DMS 273 (cell line): ENCODE results near the gene LEMD2.
"Not testable (repeated sequence)": the region's sequence is repeated elsewhere in the genome, so short reads cannot be mapped to it uniquely, and the experiment has no call there.

ENCODE experiments used
- DNase-seq: peaks from one replicate; lab custom pipeline; 2025; ENCODE audit not compliant: unreplicated experiment; lab: John Stamatoyannopoulos, UW

Gene LEMD2

DNA sequence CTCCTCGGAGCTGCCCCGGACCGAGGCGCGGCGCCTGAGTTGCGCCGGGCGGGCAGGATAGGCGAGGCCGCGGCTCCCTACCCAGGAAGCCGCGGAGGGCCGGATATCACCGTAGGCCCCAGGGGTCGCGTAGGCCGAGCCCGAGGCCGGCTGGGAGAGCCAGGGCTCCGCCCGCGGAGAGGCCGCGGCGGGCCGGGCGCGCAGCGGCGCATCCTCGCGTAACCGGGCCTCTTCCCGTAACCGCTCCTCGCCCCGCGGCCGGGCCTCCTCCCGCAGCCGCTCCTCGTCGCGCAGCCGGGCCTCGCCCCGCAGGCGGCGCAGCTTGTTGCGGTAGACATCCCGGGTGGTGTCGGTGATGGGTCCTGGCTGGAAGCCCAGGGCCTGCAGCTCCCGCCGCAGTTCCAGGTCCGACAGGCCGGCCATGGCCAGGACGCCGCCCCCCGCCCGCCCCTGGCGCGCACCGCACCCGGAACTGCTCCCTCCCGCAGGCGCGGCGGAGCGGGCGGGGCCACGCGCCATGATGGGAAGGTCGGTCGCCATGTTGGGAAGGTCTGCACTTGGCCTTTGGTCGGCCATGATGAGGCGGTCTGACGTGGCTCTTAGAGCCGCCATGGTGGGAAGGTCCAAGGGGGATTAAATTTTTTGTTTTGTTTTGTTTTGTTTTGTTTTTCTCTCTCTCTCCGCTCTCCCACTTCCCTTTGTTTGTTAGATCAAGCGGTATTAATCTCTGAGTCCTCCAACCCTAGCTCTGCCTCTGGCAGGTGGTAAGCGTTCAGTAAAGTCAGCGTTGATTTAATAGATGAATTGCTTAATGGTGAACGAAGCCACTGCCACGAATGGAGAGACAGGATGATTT is at the start of gene LEMD2:
LEMD2 (minus strand) TSS at position 437 of the 856 bp plus-strand sequence; CDS start at position 423, 14 bp downstream.
- DNase-seq, result peak; percentile 97

DNA sequence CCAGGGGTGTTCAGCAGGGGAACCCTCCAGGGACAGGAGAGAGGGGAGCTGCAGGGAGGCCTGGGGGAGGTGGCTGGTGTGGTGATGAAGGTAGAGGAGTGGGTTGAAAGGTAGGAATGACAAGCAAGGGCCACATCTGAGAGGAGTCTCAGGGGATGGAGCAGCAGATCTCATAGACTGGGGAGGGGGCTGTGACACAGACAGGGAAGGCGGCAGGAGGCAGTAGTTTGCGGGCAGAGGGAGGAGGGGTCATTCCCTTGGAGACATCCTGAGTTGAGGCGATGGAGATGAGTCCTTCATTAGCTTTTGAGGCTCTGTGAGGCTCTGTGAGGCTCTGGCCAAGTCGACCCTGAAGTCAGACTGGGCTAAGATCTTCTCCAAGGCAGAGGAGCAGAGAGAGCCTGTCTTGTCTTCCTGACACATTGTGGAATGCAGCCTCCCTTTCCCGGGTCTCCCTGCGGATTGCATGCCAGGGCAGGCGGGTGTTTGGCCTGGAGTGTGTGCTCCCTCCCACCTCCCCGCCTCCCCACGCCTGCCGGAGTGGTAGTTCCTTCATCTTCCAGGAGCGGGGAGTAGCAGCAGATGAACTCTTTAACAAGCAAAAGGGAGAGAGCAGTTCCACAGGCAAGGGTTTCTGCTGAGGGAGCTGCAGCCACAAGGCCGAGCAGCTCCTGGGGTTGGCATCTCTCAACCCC is 49.2 kb upstream of the LEMD2 start:
- DNase-seq, result peak; percentile 71

DNA sequence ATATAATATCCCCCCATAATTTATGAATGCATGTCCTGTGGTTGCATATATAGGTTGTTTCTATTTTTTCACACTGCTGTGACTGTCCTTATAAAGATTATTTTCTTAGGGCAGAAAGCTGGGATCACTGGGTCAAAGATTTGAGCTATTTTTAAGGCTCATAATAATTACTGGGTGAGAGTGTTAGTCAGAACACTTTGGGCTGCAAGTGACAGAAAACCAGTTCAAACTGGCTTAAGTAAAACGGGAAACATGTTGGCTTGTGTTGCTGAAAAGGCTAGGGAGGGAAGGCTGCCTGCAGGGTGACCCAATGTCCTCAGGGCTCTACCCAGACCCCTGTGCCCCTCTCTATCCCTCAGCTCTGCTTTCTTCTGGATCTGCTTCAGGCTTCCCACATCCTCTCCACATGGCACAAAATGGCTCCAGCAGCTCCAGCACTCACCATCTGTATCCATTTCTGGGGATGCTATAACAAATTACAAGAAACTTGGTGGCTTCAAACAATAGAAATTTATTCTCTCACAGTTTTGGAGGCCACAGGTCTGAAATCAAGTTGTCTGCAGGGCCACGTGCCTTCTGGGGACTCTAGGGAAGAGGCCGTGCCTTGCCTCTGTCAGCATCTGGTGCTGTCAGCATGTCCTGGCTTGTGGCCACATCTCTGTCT is 48.0 kb upstream of the LEMD2 start:
- peak; percentile 52 for DNase-seq

DNA sequence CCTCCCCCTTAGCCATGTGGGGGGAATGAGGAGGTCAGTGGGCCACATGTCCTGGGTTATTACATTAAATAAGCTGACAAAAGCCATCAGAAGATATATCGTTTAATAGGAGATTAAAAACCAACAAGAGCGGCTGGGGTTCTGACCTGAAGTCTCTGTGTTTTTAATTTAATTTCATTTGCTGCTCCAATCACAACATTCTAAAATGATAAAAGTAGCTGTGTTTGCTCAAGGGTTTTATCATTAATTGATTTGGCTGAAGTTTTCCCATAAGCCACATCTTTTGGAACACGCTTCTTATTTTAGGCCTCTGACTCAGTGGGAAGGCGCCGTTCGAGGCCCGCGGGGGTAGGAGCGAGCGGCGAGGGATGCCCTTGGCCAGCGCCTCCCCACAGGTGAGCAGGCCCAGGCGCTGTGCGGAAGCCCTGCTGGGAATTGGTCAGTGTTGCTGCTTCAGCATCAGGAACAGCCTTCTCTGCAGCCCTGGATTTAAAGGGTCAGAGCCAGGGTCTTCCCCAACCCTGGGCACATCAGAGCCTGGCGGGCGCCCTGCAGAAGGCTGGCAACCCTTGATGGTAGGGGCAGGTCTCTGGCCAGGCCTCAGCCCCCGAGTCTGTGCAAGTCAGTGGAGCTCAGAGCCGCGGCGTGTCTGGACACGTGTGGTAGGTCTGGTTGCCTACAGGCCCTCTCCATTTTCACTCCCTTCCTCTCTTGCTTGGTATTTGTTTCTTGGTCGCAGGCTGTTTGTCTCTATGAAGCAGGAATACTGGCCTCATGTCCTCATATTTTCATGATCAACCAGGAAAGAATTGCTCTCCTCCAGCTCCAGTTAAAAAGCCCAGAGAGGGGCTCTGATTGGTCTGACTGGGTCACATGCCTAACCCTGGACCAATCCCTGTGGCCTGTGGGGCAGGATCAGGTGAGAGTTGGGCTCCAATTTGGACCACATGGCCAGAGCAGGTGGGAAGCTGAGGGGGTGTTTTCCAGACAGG is 45.8 kb upstream of the LEMD2 start:
- DNase-seq, result no peak

DNA sequence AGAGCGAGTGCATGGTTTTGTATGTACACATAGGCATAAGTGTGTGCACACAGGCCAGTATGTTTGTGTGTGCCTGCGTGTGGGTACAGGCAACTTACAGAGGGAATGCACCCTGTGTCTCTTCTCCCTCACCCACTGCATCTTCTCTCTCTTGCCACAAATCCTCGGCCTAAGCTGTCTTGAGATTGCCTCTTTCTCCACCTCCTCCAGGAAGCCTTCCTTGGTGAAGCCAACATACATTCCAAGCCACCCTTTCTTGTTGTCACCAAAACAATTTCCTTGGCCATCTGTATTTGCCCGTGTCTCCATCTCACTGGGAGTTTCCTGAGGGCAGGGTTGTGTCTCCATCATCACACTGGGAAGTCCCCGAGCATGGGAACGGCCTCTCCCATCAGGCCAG is 44.7 kb upstream of the LEMD2 start:
- DNase-seq, result no peak

DNA sequence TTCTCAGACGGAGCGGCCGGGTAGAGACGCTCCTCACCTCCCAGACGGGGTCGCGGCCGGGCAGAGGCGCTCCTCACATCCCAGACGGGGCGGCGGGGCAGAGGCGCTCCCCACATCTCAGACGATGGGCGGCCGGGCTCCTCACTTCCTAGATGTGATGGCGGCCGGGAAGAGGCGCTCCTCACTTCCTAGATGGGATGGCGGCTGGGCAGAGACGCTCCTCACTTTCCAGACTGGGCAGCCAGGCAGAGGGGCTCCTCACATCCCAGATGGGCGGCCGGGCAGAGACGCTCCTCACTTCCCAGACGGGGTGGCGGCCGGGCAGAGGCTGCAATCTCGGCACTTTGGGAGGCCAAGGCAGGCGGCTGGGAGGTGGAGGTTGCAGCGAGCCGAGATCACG is 43.9 kb upstream of the LEMD2 start:
- DNase-seq, result not testable (repeated sequence)

DNA sequence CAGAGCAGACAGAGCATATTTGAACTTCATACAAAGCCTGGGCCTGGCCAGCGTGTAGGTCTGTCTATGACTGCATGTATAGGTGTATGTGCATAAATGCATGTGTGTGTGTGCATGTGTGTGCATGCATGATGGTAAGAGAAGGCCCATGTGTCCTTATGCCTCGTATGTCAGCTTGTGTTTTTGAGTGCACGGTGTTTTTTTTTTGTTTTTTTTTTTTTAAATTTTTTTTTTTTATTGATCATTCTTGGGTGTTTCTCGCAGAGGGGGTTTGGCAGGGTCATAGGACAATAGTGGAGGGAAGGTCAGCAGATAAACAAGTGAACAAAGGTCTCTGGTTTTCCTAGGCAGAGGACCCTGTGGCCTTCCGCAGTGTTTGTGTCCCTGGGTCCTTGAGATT is 42.8 kb upstream of the LEMD2 start:
- DNase-seq, result not testable (repeated sequence)

DNA sequence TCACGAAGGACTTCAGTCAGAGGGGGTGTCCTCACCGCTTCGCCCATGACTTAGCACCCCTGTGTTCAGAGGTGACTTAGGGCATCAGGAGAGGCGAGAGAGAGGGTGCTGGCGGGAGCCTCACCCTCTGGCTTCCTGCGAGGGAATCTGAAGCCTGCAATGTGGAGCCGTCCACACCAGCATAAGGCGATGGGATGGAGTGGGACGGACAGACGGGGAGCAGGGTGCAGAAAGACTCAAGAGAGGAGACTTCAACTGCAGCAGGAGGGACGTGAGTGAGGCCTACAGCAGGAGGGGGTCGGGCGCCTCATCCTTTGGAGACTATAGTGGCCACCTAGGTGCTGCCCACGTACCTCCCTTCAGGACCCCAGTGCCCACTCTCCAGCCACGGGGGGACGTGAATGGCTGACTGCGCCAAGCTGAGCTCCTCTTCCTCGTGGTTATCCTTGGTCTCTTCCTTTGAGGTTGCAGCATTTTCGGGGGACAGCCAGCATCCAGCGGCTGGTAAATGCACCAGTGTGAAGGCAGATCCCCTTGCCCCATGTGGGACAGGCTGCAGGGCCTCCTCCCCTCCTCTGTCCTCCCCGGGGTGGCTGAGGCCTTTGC is 41.8 kb upstream of the LEMD2 start:
- no peak for DNase-seq

DNA sequence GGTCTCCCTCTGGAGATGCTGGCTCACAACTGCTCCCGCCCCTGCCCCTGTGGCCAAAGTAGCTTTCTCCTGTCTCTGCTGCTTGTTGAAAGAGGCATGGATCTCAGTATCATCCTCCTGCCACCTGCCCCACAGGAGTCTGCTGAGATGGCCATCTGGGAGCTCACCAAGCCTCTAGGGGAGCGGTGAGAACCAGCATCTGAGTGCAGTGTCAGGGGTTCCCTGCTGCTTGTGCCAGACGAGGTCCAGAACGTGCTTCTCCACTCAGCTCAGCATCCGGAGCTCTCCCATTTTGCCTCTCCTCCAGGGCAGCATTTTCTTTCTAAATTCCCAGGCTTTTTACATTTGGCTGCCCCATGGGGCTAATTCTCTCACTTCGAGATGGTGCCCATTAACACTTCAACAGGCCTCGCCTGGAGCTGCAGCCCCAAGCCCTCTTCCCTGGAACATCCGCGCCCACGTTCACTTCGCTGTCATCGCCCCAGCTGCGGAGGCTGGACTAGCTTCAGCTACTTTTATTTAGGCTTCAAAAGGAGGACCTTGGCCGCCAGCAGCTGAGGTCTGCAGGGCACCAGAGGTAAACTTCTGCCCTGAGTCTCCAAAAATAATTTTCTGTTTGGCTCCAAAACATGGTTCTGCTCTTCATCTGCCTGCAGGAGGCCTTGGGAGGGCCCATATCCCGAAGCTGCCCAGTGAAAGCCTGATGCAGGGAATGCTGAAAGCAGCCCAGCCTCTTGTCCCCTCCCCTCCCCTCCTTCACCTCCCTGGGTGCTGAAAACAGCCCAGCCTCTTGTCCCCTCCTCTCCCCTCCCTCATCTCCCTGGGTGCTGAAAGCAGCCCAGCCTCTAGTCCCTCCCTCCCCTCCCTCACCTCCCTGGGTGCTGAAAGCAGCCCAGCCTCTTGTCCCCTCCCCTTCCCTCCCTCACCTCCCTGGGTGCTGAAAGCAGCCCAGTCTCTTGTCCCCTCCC is 40.1 kb upstream of the LEMD2 start:
- DNase-seq, result no peak

DNA sequence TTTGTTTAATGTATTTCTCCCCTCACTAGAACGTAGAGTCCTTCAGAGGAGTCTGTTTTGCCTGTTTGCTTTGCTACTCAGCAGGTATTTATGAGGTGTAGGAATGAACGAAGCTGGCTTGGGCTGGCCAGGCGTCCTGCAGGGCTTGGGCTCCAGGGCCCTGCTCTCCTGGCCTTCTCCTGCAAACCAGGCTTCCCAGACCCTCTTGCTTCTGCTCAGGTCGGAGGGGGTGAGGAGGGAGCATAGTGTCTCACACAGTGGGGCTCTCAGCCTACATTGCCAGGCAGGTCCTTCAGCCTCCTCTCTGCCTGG is 39.5 kb upstream of the LEMD2 start:
- no peak for DNase-seq

DNA sequence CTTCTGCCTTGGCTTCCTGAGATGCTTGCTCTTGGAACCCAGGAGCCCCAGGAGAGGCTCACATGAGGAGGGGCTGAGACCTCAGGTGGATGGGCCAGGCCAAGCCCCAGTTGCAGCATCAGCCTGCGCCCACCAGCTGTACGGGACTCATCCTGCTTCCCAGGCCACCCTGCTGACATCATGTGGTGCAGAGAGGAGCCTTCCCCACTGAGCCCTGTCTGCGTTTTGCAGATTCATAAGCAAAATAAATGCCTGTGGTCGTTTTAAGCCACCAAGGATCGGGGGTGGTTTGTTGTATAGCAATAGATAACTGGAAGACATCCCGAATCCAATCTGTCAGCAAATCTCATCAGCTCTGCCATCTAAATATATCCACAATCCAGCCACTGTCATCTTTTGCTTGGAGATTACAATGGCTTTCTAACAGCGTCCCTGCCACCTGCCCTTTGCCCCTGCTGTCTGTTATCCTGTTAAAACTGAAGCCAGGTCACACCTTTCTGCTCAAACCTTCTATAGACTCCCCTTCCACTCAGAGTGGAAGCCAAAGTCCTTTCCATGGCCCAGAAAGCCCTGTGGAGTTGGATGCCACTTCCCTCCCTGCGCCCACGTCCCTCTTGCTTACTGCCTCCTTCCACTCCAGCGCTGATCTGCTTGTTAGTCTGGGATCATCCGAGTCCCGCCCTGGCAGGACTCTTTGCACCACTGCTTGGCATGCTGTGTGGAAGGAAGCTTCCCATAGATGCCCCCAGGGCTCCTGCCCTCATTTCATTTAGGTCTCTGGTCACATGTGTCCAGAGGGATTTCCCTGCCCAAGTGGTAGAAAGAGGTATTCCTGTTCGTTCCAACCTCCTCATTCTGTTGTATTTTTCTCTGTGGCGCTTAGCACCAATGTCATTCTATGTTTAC is 38.9 kb upstream of the LEMD2 start:
- DNase-seq, result no peak

DNA sequence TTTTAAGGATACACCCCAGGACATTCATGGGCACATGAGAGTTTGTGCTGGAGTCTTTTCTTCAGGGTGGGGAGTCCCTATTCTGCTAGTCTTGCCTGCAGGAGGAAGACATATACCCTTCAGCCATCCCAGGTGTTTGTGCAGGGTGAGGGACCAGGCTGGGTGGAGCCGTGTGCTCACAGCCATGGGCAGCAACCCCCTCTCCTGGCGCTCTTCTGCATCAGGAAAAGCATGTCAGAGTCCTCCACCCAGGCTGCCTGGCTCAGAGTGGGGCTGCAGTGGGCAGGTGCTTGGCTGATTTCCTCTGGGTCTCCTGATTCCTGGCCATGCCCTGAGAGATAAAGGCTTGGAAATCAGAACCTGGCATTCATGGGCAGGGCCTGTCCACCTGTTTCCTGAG is 37.6 kb upstream of the LEMD2 start:
- peak; percentile 28 for DNase-seq

DNA sequence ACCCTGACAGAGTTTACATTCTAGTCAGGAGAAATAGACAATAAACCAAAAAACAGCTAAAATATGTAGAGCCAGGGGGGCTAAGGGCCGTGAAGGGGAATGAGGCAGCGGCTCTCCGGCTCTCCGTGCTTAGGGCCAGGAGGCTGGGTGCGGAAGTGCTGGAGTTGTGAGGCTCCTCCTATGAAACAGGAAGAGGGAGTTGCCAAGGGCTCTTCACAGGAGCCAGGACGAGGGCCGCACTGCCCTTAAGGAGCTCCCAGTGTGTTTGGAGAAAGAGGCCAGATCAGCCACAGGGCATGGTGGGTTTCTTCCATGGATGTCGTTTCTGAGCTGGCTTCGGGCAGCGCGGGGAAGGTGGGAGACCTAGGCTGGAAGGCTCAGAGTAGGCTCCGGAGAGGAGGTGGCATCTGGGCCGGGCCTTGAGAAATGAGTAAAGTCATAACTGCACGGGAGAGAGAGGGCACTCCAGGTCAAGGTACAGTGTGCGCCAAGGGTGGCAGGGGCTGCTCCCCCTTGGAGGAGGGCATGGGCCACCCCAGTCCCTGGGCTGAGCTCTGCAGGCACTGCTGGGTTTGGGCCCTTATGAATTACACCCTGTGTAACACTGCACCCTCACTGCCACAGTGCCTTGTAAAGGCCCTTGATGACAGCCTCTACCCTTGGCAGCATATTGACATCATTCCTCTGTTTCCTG is 35.7 kb upstream of the LEMD2 start:
- no peak for DNase-seq

DNA sequence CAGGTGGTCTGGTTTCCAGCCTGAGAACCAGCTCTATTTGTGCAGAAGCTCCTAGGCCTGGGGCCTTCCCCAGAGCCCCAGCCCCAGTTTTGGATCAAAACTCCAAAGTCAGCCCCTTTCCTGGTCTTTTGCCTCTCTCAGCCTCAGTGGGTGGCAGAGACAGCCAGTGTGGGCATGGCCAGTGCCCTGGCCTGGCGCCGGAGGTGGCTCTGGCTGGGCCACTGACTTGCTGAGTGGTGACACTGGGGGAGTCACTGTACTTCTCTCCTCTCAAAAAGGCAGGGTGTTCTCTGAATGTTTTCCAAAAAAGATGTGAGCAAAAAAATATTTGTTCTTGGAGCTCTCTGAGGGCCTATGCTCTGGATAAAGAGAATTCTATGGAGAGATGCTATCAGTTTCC is 34.9 kb upstream of the LEMD2 start:
- no peak for DNase-seq

DNA sequence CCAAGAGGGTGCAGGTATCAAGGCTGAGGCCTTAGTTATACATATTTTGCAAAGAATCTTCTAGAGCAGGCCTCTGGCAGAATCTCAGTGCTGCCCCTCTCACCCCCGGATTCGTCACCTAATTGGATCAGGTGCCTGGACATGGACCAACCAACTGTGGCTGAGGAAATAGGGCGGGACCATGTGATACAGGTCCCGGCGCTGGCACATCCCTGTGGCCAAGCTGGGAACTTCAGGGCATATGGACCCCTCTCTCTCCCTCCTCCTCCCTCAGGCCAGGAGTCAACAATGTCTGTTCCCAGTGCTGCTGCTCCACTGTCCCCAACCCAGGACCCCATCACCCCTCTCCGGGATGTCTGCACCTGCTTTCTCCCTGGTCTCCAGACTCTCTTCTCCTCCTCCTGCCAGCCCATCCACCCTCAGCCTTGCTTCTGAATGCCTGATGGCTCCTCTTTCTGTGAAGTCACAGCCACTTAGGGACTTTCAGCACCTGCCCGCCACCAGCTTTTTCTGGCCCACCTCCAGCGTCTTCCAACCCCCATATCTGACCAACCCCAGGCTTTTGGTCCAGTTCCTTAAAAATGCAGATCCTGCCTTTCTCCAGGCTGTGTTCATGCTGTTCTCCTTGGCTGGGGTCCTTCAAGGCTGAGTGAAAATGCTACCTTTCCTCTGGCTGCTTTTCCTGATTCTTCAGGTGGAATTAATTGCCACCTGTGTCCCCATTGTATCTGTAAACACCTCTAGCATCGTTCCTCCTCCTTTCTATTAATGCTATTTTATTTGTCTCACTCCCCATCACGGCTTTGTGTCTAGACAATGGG is 33.9 kb upstream of the LEMD2 start:
- DNase-seq, result peak; percentile 82

DNA sequence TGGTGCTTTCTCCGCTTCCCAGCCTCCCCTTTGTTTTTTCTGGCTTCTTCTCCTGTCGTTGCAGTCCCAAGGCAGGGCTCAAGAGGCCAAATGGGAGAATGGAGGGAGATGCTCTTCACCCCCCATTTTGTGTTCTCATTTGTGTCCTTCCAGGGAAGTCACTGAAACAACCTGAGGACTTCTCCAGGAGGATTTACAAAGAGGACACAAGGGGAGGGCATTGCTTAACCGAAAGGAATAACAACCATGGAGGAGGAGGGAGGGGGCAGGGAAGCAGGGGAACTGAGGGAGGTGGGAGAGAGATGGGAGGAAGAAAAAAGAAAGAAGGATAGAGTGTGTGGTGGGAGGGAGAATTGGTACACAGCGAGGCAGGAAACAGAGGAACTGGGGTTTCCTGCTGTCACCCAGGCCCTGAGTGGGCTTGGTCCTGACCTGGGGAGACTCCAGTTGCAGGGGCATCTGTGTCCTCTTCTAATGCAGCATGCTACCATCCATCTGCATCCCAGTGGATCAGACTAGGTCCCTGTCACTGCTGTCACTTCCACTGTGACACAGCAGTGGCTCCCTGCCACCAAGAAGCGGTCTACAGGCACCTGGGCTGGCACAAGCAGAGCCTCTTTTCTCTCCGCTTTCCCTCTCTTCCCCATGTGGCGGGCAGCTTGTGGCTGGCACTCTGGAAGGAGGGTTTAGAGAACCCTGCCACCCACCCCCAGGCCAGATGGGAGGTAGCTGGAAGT is 32.0 kb upstream of the LEMD2 start:
- DNase-seq, result peak; percentile 61
